HG03159 (cell line): ENCODE measurements around the gene FERD3L.

Experiments used
- ATAC-seq: cut with Tn5 transposase; IDR thresholded peaks from one replicate; pipeline ENCODE4 v1.9.1; 2021; ENCODE audit warnings: mild to moderate bottlenecking, moderate library complexity; ENCODE audit not compliant: unreplicated experiment

FERD3L gene

GRCh38 chr7:19101472-19101871 lies 43.7 kb downstream of the FERD3L start:
- ATAC-seq: no peak

GRCh38 chr7:19099924-19100323 lies 45.3 kb downstream of the FERD3L start:
- no peak for ATAC-seq

- ATAC-seq: no peak
Measured at GRCh38 chr7:19099194-19099593, 46.0 kb downstream of the FERD3L start.

GRCh38 chr7:19098510-19098909 lies 46.7 kb downstream of the FERD3L start:
- no peak for ATAC-seq

GRCh38 chr7:19097165-19098055 lies 47.8 kb downstream of the FERD3L start:
- ATAC-seq: no peak

DNA sequence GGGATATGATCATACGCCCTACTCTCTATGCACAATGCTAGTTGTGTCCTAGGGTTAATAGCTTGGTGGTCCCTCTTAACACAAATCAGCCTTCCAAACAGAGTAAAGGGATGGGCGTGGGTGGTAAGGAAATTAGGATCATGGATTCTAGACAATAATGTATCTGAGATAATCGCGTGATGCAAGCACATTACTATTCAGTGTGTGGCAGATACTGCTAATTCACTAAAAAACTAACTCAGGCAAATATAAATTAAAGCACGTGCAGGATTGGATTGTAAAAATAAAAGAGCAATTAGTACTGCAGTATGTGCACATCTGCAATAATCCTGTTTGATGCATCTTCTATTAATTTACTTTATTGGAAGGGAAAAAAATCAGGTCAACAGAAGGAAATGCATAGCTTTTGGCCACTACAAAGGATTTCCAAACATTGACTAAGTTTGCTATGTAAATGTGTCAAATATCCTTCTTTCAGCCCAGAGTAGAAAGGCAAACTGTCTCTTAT lies 49.8 kb downstream of the FERD3L start:
- ATAC-seq: no peak
